ENCODE data around the gene B9D1.

GRCh38 chr17:19405114-19405513 is 42.6 kb upstream of the B9D1 start:
- TF ChIP-seq CTCF (IDR thresholded peaks at IDR 0.05) (no peak), POLR2A (IDR thresholded peaks at IDR 0.05) (no peak)

All from uterus (tissue), 2 donors.